CD4-positive, alpha-beta T cell treated with Interleukin-12 subunit alpha and Interleukin-12 subunit beta, for 1 hour (primary cell): ENCODE measurements around the gene UGT1A10.

ENCODE experiments used
- DNase-seq: peaks from one replicate; pipeline ENCODE4 v3.0.0-alpha.2; 2020

UGT1A10 gene

GRCh38 chr2:233789554-233789953 lies 153.3 kb downstream of the UGT1A10 start:
- no peak for DNase-seq

- DNase-seq = no peak
Observed at GRCh38 chr2:233791151-233791882, 155.1 kb downstream of the UGT1A10 start.

- no peak for DNase-seq
Observed at GRCh38 chr2:233791883-233792329, 155.7 kb downstream of the UGT1A10 start.

GRCh38 chr2:233792720-233793119 lies 156.5 kb downstream of the UGT1A10 start:
- no peak for DNase-seq

- DNase-seq = no peak
Observed at GRCh38 chr2:233793465-233794127, 157.3 kb downstream of the UGT1A10 start.

- no peak for DNase-seq
Observed at GRCh38 chr2:233794128-233794658, 157.9 kb downstream of the UGT1A10 start.

- no peak for DNase-seq
Observed at GRCh38 chr2:233795735-233796171, 159.5 kb downstream of the UGT1A10 start.

GRCh38 chr2:233796254-233796653 lies 160.0 kb downstream of the UGT1A10 start:
- DNase-seq = no peak

- no peak for DNase-seq
Observed at GRCh38 chr2:233798335-233799086, 162.3 kb downstream of the UGT1A10 start.

- no peak for DNase-seq
Observed at GRCh38 chr2:233799087-233799665, 162.9 kb downstream of the UGT1A10 start.

- no peak for DNase-seq
Observed at GRCh38 chr2:233799716-233800115, 163.5 kb downstream of the UGT1A10 start.

GRCh38 chr2:233800208-233800607 lies 164.0 kb downstream of the UGT1A10 start:
- no peak for DNase-seq

- no peak for DNase-seq
Observed at GRCh38 chr2:233801357-233802131, 165.3 kb downstream of the UGT1A10 start.

GRCh38 chr2:233802132-233802815 lies 166.0 kb downstream of the UGT1A10 start:
- DNase-seq = no peak

GRCh38 chr2:233803292-233803911 lies 167.2 kb downstream of the UGT1A10 start:
- DNase-seq = no peak

- no peak for DNase-seq
Observed at GRCh38 chr2:233803994-233804393, 167.7 kb downstream of the UGT1A10 start.

- DNase-seq = no peak
Observed at GRCh38 chr2:233807215-233807865, 171.1 kb downstream of the UGT1A10 start.

GRCh38 chr2:233807966-233808935 lies 172.0 kb downstream of the UGT1A10 start:
- no peak for DNase-seq

GRCh38 chr2:233810385-233810784 lies 174.1 kb downstream of the UGT1A10 start:
- DNase-seq = no peak
